Inflammatory macrophage treated with lipopolysaccharide for 1 hour (primary cell): ENCODE results near the gene KITLG.
"Not testable (repeated sequence)": the region's sequence is repeated elsewhere in the genome, so short reads cannot be mapped to it uniquely, and the experiment has no call there.

Source experiments
- DNase-seq, 2 donors: peaks; one replicate each; pipeline ENCODE4 v3.0.0-alpha.2; 2020 to 2022

KITLG gene

GRCh38 chr12:88538697-88539096, 41.6 kb downstream of the KITLG start:
- no peak for DNase-seq

GRCh38 chr12:88538250-88538649, 42.0 kb downstream of the KITLG start:
- no peak for DNase-seq

DNA sequence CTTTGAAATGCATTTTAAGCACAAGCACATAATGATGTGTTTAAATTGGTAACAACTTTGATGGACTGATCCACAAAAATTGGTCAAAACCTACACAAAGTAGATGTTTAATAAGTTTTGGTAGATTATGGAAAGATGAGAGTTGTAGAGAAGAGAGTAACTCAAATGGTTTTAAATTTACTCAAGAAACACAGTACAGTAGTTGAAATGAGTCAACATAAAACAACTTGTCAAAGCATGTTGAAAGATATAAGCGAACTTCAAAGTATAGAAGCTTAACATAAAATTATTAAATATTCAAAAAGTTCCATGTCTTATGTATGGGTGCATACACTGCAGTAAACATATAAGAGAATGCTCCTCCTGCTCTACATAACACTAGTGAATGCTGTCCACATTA, 49.4 kb downstream of the KITLG start:
- no peak for DNase-seq

DNA sequence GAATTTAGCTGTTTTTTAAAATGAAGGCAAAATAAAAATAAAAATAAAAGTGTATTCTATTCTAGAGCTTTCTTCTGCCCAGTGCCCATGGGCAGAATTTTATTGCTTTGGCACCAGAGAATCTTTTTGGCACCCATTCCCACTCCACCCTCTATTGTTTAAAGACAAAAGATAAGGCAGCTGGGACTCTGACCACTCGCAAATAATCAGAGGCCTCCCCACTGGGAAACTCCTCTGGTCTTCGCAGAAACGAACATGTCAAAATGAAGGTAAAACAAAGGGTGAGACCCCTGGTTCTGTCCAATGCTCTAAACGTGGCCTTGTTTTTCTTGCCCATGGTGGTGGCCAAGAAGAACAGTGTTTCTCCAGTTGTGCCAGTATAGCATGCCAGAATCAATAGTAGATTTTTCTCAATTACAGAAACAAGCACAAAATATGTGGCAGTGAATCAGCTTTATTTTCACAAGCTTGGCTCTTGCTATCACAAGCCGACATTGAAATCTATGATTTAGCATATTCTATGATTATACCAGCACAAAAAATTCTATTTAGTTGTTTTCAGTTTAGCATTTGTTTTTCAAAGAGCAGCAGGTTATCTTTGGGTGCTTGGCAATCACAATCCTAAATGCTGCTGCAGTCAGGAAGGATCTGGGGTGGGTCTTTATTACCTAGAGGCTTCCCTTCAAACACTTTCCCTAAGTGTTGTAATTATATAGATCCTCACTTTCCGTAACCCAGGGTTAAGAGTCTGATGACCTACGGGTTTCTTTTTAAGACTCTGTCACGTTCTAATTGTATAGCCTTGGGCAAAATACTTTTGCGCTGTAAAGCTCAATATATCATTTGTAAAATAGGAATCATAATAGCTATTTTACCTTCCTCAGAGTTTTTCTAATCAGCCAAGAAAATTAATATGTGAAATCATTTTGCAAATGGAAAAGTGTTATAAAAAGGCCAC, 50.5 kb downstream of the KITLG start:
- DNase-seq, result no peak

- DNase-seq, result no peak
These were observed 57.3 kb downstream of the KITLG start for GRCh38 chr12:88522961-88523360.

- no peak for DNase-seq
These were observed 59.8 kb downstream of the KITLG start for GRCh38 chr12:88520436-88520820.

- no peak for DNase-seq
These were observed 60.4 kb downstream of the KITLG start for GRCh38 chr12:88519802-88520435.

DNA sequence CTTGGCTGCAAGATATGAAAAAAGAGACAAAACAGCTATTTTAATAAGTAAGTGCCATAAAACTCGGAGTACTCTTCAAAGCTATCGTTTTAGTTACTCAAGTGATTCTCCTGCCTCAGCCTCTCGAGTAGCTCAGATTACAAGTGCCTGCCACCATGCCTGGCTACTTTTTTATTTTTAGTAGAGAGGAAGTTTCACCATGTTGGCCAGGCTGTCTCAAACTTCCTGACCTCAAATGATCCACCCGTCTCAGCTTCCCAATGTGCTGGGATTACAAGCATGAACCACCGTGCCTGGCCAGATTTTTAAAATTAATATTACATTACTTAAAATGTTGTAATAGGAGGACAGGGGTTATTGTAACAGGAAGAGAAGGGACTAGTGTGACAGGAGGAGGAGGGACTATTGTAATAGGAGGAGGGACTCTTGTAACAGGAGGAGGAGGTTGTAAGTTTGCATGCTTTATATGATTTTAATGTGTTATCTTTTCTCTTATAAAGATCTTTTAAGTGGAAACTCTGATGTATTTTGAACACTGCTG, 61.3 kb downstream of the KITLG start:
- peak in 1 of 2 donors; percentile 3 for DNase-seq

DNA sequence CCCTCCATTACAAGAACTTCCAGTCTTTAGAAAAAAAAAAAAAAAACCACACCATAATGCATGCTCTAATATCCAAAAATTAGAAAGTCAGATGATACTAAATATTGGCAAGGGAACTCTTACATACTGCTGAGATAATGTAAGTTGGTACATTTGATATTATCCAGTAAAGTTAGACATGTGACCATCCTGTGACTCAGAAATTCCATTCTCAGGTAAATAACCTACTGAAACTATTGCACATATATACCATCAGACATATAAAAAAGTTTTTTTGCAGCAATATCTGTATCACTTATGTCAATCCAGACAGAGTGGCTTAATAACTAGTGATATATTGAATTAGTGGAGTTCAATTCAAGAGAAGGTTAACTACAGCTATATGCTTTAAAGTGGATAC, 63.5 kb downstream of the KITLG start:
- no peak for DNase-seq

GRCh38 chr12:88510843-88511242, 69.4 kb downstream of the KITLG start:
- no peak for DNase-seq

- DNase-seq, result no peak
These were observed 70.4 kb downstream of the KITLG start for GRCh38 chr12:88509851-88510250.

DNA sequence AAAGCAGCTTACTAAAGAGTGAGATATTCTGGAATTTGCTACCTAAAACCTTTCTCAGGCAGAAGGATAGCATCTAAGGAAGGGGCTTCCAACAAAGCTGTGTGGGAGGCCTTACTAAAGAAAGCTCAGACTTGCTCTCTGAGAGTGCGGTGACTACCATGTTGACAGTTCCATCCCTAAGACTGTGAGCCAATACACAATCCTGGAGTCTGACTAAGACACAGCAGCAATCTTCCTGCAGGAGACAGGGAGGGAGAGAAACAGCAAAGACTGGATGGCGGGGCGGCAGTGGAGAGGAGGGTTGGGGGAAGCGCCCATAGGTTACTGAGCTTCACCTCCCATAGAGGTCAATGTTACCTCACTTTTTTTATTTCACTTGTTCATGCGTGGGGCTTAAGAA, 70.9 kb downstream of the KITLG start:
- no peak for DNase-seq

DNA sequence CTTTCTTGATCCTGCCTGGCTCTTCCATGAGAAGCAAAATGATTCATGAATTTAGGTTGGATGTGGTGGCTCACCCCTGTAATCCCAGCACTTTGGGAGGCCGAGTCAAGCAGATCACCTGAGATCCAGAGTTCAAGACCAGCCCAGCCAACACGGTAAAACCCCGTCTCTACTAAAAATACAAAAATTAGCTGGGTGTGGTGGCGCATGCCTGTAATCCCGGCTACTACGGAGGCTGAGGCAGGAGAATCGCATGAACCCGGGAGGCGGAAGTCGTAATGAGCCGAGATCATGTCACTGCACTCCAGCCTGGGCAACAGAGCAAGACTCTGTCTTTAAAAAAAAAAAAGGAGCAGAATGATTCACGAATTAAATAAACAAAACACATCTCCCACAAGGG, 72.4 kb downstream of the KITLG start:
- not testable (repeated sequence) for DNase-seq

GRCh38 chr12:88507270-88507669, 73.0 kb downstream of the KITLG start:
- no peak for DNase-seq

GRCh38 chr12:88505696-88506095, 74.6 kb downstream of the KITLG start:
- DNase-seq, result no peak

DNA sequence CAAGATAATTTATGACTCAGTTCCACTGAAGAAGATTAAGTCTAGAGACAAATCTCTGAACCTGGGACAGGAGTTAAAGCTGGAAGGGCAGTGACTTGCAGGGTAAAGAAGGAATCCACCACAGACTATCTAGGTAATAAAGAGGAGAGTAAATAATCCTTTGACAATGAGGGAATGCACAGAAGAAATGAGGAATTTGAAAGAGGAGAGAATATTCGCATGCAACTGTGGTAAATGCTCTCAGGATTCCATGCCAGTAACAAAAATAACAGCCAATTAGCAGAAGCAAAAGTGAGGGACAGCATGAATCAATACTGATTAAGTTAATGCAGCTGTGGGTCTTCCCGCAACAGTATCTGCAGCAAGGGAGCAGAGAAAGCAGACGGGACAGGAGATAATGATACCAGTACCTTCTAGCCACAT, 77.0 kb downstream of the KITLG start:
- DNase-seq, result no peak

DNA sequence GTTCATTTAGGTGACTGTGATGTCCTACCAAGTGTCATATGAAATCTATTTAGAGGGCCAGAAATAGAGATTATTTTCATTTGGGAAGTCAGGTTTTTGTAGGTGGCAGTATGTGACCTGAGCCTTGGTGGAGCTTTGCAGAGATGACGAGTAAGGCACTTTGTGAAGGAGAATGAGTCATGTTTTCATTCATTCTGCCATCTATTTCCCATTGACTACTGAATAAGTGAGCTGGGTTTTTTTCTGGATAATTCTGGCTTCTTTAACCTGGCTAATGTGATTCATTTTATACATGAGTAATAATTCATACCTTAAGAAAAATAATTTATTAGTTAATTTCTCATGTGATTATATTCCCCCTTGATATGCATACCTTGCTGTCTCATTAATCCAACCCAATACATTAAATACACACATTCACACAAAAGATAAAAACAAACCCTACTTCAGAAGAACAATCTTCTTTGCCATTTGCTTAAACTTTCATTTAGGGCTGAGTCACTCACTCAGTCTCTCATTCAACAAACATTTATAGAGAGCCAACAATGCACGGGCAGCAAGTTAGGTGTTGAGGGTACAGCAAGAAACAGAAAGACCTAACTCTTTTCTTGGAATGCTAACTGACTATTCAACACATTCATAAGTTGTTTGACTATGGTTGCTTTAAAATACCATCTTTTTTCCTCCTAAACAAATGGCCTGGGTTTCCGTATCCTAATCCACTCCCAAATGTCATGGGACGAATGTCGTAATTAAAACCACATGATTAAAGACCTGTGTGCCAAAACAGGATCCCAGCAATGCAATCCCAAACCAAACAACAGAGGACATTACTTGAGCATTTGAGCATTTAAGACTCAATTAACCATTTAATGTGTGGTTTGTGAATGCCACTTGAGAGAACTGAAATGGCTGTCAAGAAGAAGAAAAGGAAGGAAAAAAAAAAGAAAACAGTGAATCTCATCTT, 78.0 kb downstream of the KITLG start:
- no peak for DNase-seq

- DNase-seq, result no peak
These were observed 83.3 kb downstream of the KITLG start for GRCh38 chr12:88496891-88497371.

- DNase-seq, result no peak
These were observed 83.8 kb downstream of the KITLG start for GRCh38 chr12:88496429-88496828.

DNA sequence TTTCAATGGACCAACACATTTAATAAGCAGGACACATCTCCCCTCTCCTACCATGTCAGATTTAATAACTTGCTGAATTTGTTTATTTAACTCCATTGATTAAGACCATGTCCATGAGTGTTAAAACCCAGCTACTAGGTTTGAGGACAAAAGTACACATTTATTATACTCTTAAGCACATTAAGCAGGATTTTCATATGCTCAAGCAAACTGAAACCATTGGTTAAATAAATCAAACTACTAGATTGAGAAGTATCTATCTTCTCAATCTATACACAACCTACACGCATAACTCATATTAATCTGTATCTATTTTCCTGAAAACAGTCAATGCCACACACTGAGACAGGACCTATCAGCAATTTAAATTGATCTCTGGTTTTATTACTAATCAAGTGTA, 85.2 kb downstream of the KITLG start:
- no peak for DNase-seq

DNA sequence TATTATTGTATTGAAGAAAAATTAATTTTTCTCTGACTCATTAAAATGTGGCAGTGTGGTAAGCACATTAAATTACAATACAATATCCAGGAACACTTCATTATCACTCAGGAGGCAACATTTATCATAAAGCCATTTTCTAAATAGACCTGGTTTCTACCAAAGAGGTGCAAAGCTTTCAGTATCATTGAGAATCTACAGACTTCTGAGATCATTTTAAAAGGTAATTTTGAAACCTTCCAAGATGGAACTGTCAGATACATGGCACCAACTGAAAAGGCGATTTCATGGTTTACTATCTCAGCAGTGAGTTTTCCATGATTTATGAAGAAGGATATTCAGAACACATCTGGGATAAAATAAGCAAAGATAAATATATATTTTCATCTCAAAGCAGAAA, 85.8 kb downstream of the KITLG start:
- no peak for DNase-seq

GRCh38 chr12:88493636-88494035, 86.6 kb downstream of the KITLG start:
- no peak for DNase-seq

DNA sequence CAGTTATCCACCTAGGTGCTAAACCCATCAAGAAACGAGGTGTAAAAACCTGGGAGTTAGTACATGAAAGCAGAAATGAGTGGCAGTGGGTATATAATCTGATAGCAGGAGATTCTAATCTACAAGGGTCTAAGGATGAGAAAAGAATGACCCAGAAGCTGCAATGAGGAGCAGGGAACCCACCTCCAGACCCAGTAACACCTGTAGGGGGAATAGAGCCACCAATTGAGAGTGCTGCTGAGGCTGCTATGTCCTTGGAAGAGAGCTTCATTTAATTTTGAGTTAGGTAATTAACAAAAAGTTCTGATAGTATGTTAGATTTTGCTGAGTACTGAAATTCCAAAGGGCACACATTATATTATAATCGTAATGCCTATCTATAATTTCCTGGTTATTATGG, 89.8 kb downstream of the KITLG start:
- DNase-seq, result no peak
